Measurements from ENCODE around the gene LDB2.

GRCh38 chr4:16583764-16584163, 314.7 kb downstream of the LDB2 start:
- TF ChIP-seq CTCF (IDR thresholded peaks at IDR 0.05): no peak
- TF ChIP-seq POLR2A (IDR thresholded peaks at IDR 0.05): no peak
